H1 (cell line): ENCODE measurements around the gene COPS9. TPM values are rescaled to one million over a fixed set of nuclear protein-coding genes. Genes with fewer than 3 reads are reported as not detected.

Experiments used
- CTCF ChIA-PET: fragments of 300-600 bp; sonication (Branson Sonifier 250); formaldehyde crosslinking; loops from one replicate; lab custom pipeline; 2021; ENCODE audit not compliant: partially characterized antibody; lab: Charles Lee
- POLR2A ChIA-PET: fragments of 300-600 bp; sonication (Branson Sonifier 250); formaldehyde crosslinking; loops from one replicate; lab custom pipeline; 2021; ENCODE audit warnings: inconsistent platforms; ENCODE audit not compliant: partially characterized antibody; lab: Charles Lee
- DNase-seq, 2 experiments: peaks; one replicate each; pipeline versions ENCODE4 v3.0.0 to v3.0.0-alpha.2; 2010 to 2022; ENCODE audit warnings: low spot score in 2 of 2, low read depth in 1 of 2, mixed read lengths in 1 of 2
- FAIRE-seq: peaks from 2 replicates; lab custom pipeline; 2011; peaks lifted over from hg19 to GRCh38; lab: Jason Lieb, UNC
- H2AFZ ChIP-seq: 2 replicates; pipeline ENCODE4 v1.8.1; 2012; ENCODE audit warnings: low read length, inconsistent platforms
- H2AK5ac ChIP-seq: 2 replicates; pipeline ENCODE4 v1.6.1; 2013; ENCODE audit warnings: low read depth, low read length
- H2BK120ac ChIP-seq: replicated peaks from 2 replicates; pipeline ENCODE3; 2013; ENCODE audit warnings: low read depth, low read length, inconsistent platforms
- H2BK12ac ChIP-seq: 2 replicates; pipeline ENCODE4 v1.6.1; 2013; ENCODE audit warnings: low read depth, low read length
- H2BK15ac ChIP-seq: 2 replicates; pipeline ENCODE4 v1.6.1; 2013; ENCODE audit warnings: low read length
- H2BK20ac ChIP-seq: 2 replicates; pipeline ENCODE4 v1.6.1; 2013; ENCODE audit warnings: low read length
- H2BK5ac ChIP-seq: 2 replicates; pipeline ENCODE4 v1.6.1; 2013; ENCODE audit warnings: low read depth, low read length
- H3K14ac ChIP-seq: 2 replicates; pipeline ENCODE4 v1.6.1; 2013; ENCODE audit warnings: inconsistent platforms; ENCODE audit not compliant: insufficient read length
- H3K18ac ChIP-seq: 2 replicates; pipeline ENCODE4 v1.6.1; 2013; ENCODE audit warnings: low read length; ENCODE audit errors: extremely low read depth
- H3K23ac ChIP-seq: 2 replicates; pipeline ENCODE4 v1.6.1; 2013; ENCODE audit warnings: inconsistent platforms; ENCODE audit not compliant: insufficient read length
- H3K23me2 ChIP-seq: 2 replicates; pipeline ENCODE4 v1.6.1; 2013; ENCODE audit warnings: low read depth, low read length
- H3K27ac ChIP-seq: 2 replicates; pipeline ENCODE4 v1.6.1; 2011; ENCODE audit warnings: low read depth, low read length, inconsistent platforms
- H3K27me3 ChIP-seq, 4 experiments: replicated peaks in 1 of 4; 1 replicate in 1 of 4; 2 replicates in 3 of 4; pipeline versions ENCODE4 v1.6.1 to v1.8.1; 2011 to 2013; ENCODE audit warnings: low read length in 3 of 4, mild to moderate bottlenecking in 3 of 4, inconsistent platforms in 2 of 4, mixed read lengths in 2 of 4, moderate library complexity in 1 of 4; ENCODE audit not compliant: control insufficient read depth in 3 of 4, insufficient read depth in 3 of 4; ENCODE audit errors: extremely low read depth in 1 of 4
- H3K36me3 ChIP-seq, 4 experiments: 2 replicates each; pipeline versions ENCODE4 v1.6.1 to v1.8.1; 2011 to 2013; ENCODE audit warnings: mild to moderate bottlenecking in 4 of 4, low read length in 3 of 4, moderate library complexity in 2 of 4, control low read depth in 1 of 4, inconsistent platforms in 1 of 4; ENCODE audit not compliant: insufficient read depth in 4 of 4, control insufficient read depth in 2 of 4
- H3K4ac ChIP-seq: replicated peaks from 2 replicates; pipeline ENCODE3; 2013; ENCODE audit warnings: low read length, low read depth, mixed read lengths, inconsistent platforms; ENCODE audit not compliant: insufficient read length
- H3K4me1 ChIP-seq, 4 experiments: replicated peaks in 1 of 4; 1 replicate in 1 of 4; 2 replicates in 3 of 4; pipeline versions ENCODE4 v1.6.1 to v1.8.1; 2011 to 2013; ENCODE audit warnings: low read length in 3 of 4, inconsistent platforms in 2 of 4, mixed read lengths in 1 of 4; ENCODE audit not compliant: insufficient read depth in 4 of 4, control insufficient read depth in 3 of 4
- H3K4me2 ChIP-seq, 2 experiments: 2 replicates each; pipeline versions ENCODE4 v1.6.1 to v1.8.1; 2011 to 2013; ENCODE audit warnings: low read depth in 2 of 2, low read length in 2 of 2, control low read depth in 1 of 2, inconsistent platforms in 1 of 2, mild to moderate bottlenecking in 1 of 2; ENCODE audit not compliant: insufficient read depth in 1 of 2
- H3K4me3 ChIP-seq, 4 experiments: fragments of 200-600, 300-600 bp in 1 of 4; sonication (generic), shearing (Covaris generic), sonication (Bioruptor Twin) in 1 of 4; 2 replicates each; pipeline versions ENCODE4 v1.5.1 to v1.8.1; 2011 to 2016; ENCODE audit warnings: low read length in 4 of 4, low read depth in 3 of 4, control low read depth in 2 of 4, inconsistent platforms in 2 of 4, mild to moderate bottlenecking in 2 of 4, mixed read lengths in 1 of 4, moderate library complexity in 1 of 4; ENCODE audit not compliant: insufficient read depth in 2 of 4; ENCODE audit errors: extremely low read depth in 1 of 4
- H3K56ac ChIP-seq: replicated peaks from 2 replicates; pipeline ENCODE3; 2013; ENCODE audit warnings: low read depth, mild to moderate bottlenecking, mixed read lengths, low read length, inconsistent platforms; ENCODE audit not compliant: insufficient read length
- H3K79me1 ChIP-seq: 2 replicates; pipeline ENCODE4 v1.6.1; 2013; ENCODE audit warnings: low read depth, low read length, control low read depth
- H3K79me2 ChIP-seq, 2 experiments: 2 replicates each; pipeline versions ENCODE4 v1.6.1 to v1.8.1; 2012 to 2013; ENCODE audit warnings: low read length in 2 of 2, mild to moderate bottlenecking in 2 of 2, inconsistent platforms in 1 of 2; ENCODE audit not compliant: insufficient read depth in 2 of 2, control insufficient read depth in 1 of 2
- H3K9ac ChIP-seq, 4 experiments: replicated peaks in 1 of 4; 1 replicate in 1 of 4; 2 replicates in 3 of 4; pipeline versions ENCODE4 v1.6.1 to v1.8.1; 2011 to 2013; ENCODE audit warnings: low read depth in 3 of 4, low read length in 3 of 4, control low read depth in 2 of 4, mild to moderate bottlenecking in 2 of 4, moderate library complexity in 2 of 4, inconsistent platforms in 1 of 4; ENCODE audit errors: extremely low read depth in 1 of 4
- H3K9me3 ChIP-seq, 2 experiments: 2 replicates each; pipeline versions ENCODE4 v1.6.1 to v1.8.1; 2012 to 2013; ENCODE audit warnings: mild to moderate bottlenecking in 2 of 2, moderate library complexity in 2 of 2, control low read depth in 1 of 2, inconsistent platforms in 1 of 2, low read depth in 1 of 2, low read length in 1 of 2, mixed read lengths in 1 of 2; ENCODE audit not compliant: insufficient read depth in 2 of 2
- H4K20me1 ChIP-seq, 2 experiments: replicated peaks in 1 of 2; 2 replicates each; pipeline versions ENCODE3 to v1.8.1; 2011 to 2013; ENCODE audit warnings: inconsistent platforms in 2 of 2, low read length in 2 of 2, mild to moderate bottlenecking in 1 of 2; ENCODE audit not compliant: insufficient read depth in 2 of 2, control insufficient read depth in 1 of 2
- H4K5ac ChIP-seq: 2 replicates; pipeline ENCODE4 v1.6.1; 2013; ENCODE audit warnings: low read length, low read depth, mixed read lengths, inconsistent platforms; ENCODE audit not compliant: insufficient read length
- H4K8ac ChIP-seq: 2 replicates; pipeline ENCODE4 v1.8.0; 2013; ENCODE audit warnings: mild to moderate bottlenecking, moderate library complexity, low read length, inconsistent platforms; ENCODE audit not compliant: insufficient read depth; ENCODE audit errors: extremely low read depth
- H4K91ac ChIP-seq: replicated peaks from 2 replicates; pipeline ENCODE3; 2013; ENCODE audit warnings: low read length, mixed read lengths, inconsistent platforms; ENCODE audit not compliant: insufficient read length
- ASH2L ChIP-seq: fragments of 200-600, 300-600 bp; sonication (generic); IDR thresholded peaks from one replicate; pipeline ENCODE4 v1.7.1; 2017; ENCODE audit warnings: low read length
- ATF3 ChIP-seq: IDR thresholded peaks from 2 replicates; pipeline ENCODE4 v1.6.1; 2011; ENCODE audit warnings: low read depth, mild to moderate bottlenecking, low read length; ENCODE audit not compliant: insufficient read depth
- CHD2 ChIP-seq: IDR thresholded peaks from 2 replicates; pipeline ENCODE4 v1.6.1; 2012; ENCODE audit warnings: low read length, improper control_type of control experiment
- CREB1 ChIP-seq: IDR thresholded peaks from 2 replicates; pipeline ENCODE4 v1.6.1; 2012; ENCODE audit warnings: inconsistent platforms
- KDM5A ChIP-seq: fragments of 200-600 bp; IDR thresholded peaks from 2 replicates; pipeline ENCODE4 v1.7.1; 2012; ENCODE audit warnings: mild to moderate bottlenecking, low read length, inconsistent platforms, mixed read lengths
- PHF8 ChIP-seq: fragments of 200-600 bp; sonication (generic); conservative IDR thresholded peaks from 2 replicates; pipeline ENCODE4 v1.7.1; 2012; ENCODE audit warnings: low read depth, mild to moderate bottlenecking, inconsistent platforms, low read length, moderate library complexity
- POLR2AphosphoS5 ChIP-seq: IDR thresholded peaks from 2 replicates; pipeline ENCODE4 v1.6.1; 2011; ENCODE audit warnings: low read depth, low read length
- RBBP5 ChIP-seq: IDR thresholded peaks from 2 replicates; pipeline ENCODE4 v1.7.1; 2012; ENCODE audit warnings: low read depth, mild to moderate bottlenecking, inconsistent platforms, low read length, moderate library complexity, borderline replicate concordance
- RNF2 ChIP-seq: fragments of 200-900, 300-1000 bp; sonication (generic); IDR thresholded peaks from 2 replicates; pipeline ENCODE4 v1.7.1; 2016; ENCODE audit warnings: borderline replicate concordance, low read depth, mild to moderate bottlenecking, antibody characterized with exemption, low read length; ENCODE audit not compliant: poor library complexity, severe bottlenecking; ENCODE audit errors: missing control alignments
- RXRA ChIP-seq: IDR thresholded peaks from 2 replicates; pipeline ENCODE4 v1.6.1; 2011; ENCODE audit warnings: low read depth, mild to moderate bottlenecking, low read length, moderate library complexity; ENCODE audit not compliant: insufficient read depth
- SIRT6 ChIP-seq: IDR thresholded peaks from one replicate; pipeline ENCODE4 v1.7.1; 2012; ENCODE audit warnings: low read length, inconsistent platforms
- SUZ12 ChIP-seq: fragments of 200-600 bp; sonication (generic); IDR thresholded peaks from 2 replicates; pipeline ENCODE4 v1.6.1; 2012; ENCODE audit warnings: mild to moderate bottlenecking, inconsistent platforms, low read length, moderate library complexity, mixed read lengths
- TCF12 ChIP-seq: IDR thresholded peaks from 2 replicates; pipeline ENCODE4 v1.6.1; 2011; ENCODE audit warnings: low read depth, mild to moderate bottlenecking, low read length
- WGBS, 2 experiments: shearing (Covaris generic) in 1 of 2; methylation state at CpG; one replicate each; pipeline versions ENCODE4 v1.1.6 to v1.1.7; 2013 to 2015; ENCODE audit warnings: low lambda C conversion rate in 2 of 2, mixed read lengths in 2 of 2, inconsistent platforms in 1 of 2, low coverage in 1 of 2, missing lambda C conversion rate in 1 of 2; ENCODE audit not compliant: insufficient replicate concordance in 2 of 2, insufficient coverage in 1 of 2, insufficient read length in 1 of 2; ENCODE audit errors: extremely low coverage in 1 of 2, missing lambda C conversion rate in 1 of 2; 5-methylcytosine and 5-hydroxymethylcytosine counted together
- polyA plus RNA-seq, 7 experiments: library from polyadenylated mRNA; depleted of rRNA in 3 of 7; stranded (reverse) in 5 of 7; unstranded in 2 of 7; fragments of >200 nt in 5 of 7; fragments of 200-250 nt in 2 of 7; gene quantifications; 1 replicate in 5 of 7; 2 replicates in 1 of 7; 4 replicates in 1 of 7; pipeline versions ENCODE4 v1.2.1 to v1.2.3, GENCODE V29; 2011 to 2013; ENCODE audit warnings: missing spikeins in 2 of 7, mixed read lengths in 2 of 7
- total RNA-seq: library from RNA; stranded (reverse); fragmentation: NEBNext Ultra II Directional; extraction: Animal tissue kit (Norgen Biotek cat#: 25700); gene quantifications from 2 replicates; pipeline ENCODE4 v1.2.1, GENCODE V29; 2021

COPS9 gene
- total and polyA plus RNA-seq, 2 of the 8 experiments (the other 6 are each of a cell fraction or from before 2014, with no cell fraction given), result 154 to 234 TPM

- Histone ChIP-seq H3K4me2 (no peak overlapping the region), H2BK15ac (no peak overlapping the region), H3K9ac (no peak overlapping the region), H3K4ac (no peak overlapping the region), H4K91ac (no peak overlapping the region), H3K36me3 (no peaks in the 10 kb centered on the region), H4K8ac (no peak overlapping the region), H3K56ac (no peak overlapping the region), H3K4me3 (no peak overlapping the region), H3K79me1 (no peaks in the 10 kb centered on the region), H3K27ac (no peak overlapping the region), H2BK120ac (no peak overlapping the region), H2BK20ac (no peak overlapping the region), H3K18ac (no peak overlapping the region), H3K79me2 (no peaks in the 10 kb centered on the region), H2BK5ac (no peak overlapping the region), H3K14ac (no peak overlapping the region), H2AK5ac (no peak overlapping the region), H4K5ac (no peak overlapping the region), H3K23me2 (no peaks in the 10 kb centered on the region), H3K23ac (no peak overlapping the region), H3K9me3 (no peaks in the 10 kb centered on the region), H2AFZ (no peak overlapping the region), H4K20me1 (no peaks in the 10 kb centered on the region), H2BK12ac (no peak overlapping the region), H3K27me3 (no peaks in the 10 kb centered on the region; a peak in 1 of 7 replicates), H3K4me1 (peaks cover 0 to 5% (median 0%) of the 10 kb centered on the region in 4 experiments; a peak in 2 of 7 replicates)
- ChIA-PET POLR2A (no interaction called here), CTCF (interaction anchor here (0.7 kb wide), 1 partner anchor 62 kb away, joined by 3 read pairs; no protein-coding TSS in a partner anchor)
- FAIRE-seq (no peak), DNase-seq (no peak)
- TF ChIP-seq PHF8 (no peak), ASH2L (no peak), RXRA (no peak), RNF2 (no peak), RBBP5 (no peak), ATF3 (no peak), KDM5A (no peak), CHD2 (no peak), POLR2AphosphoS5 (no peak), SIRT6 (no peak), TCF12 (no peak), SUZ12 (no peak), CREB1 (no peak)
- 91% methylated on average over 10 of the region's 10 CpGs; no CpG with 5 or more reads in 1 of the 2 experiments for WGBS, 2 experiments
Measured at GRCh38 chr2:240111253-240111652, 24.9 kb downstream of the COPS9 start.
